NCI-H1105 (cell line): ENCODE data around the gene ZNF43.
"Not testable (repeated sequence)": the region's sequence is repeated elsewhere in the genome, so short reads cannot be mapped to it uniquely, and the experiment has no call there.

Source experiments
- DNase-seq: peaks from one replicate; lab custom pipeline; 2025; lab: John Stamatoyannopoulos, UW

ZNF43 gene

GRCh38 chr19:21808400-21809000 is 27.5 kb downstream of the ZNF43 start:
- DNase-seq: not testable (repeated sequence)

- no peak for DNase-seq
Measured at GRCh38 chr19:21789466-21790085, 46.4 kb downstream of the ZNF43 start.

- DNase-seq: no peak
Measured at GRCh38 chr19:21786936-21787335, 49.0 kb downstream of the ZNF43 start.

GRCh38 chr19:21775792-21776191 is 60.2 kb downstream of the ZNF43 start:
- not testable (repeated sequence) for DNase-seq

- peak; percentile 96 for DNase-seq
Measured at GRCh38 chr19:21767065-21767800, 68.7 kb downstream of the ZNF43 start, which contains the start of gene ZNF100. ZNF100 (minus strand) TSS chr19:21767579; CDS start chr19:21767429, 150 bp downstream.

GRCh38 chr19:21766705-21767064 is 69.3 kb downstream of the ZNF43 start:
- DNase-seq: not testable (repeated sequence)

GRCh38 chr19:21765151-21765550 is 70.8 kb downstream of the ZNF43 start:
- no peak for DNase-seq

- DNase-seq: not testable (repeated sequence)
Measured at GRCh38 chr19:21761547-21761946, 74.4 kb downstream of the ZNF43 start.

GRCh38 chr19:21758296-21758695 is 77.7 kb downstream of the ZNF43 start:
- DNase-seq: no peak

- DNase-seq: not testable (repeated sequence)
Measured at GRCh38 chr19:21755555-21755954, 80.4 kb downstream of the ZNF43 start.
